22Rv1 (cell line): Measurements from ENCODE around the gene PHRF1.

Experiments used
- ZFX ChIP-seq: fragments of 450-650 bp; IDR thresholded peaks from 2 replicates; pipeline ENCODE4 v1.6.1; 2017; ENCODE audit warnings: antibody characterized with exemption, borderline replicate concordance
- TF ChIP-seq, protein P1 (sequence below): fragments of 450-650 bp; IDR thresholded peaks from 2 replicates; pipeline ENCODE4 v1.5.1; 2017; ENCODE audit warnings: mild to moderate bottlenecking

DNA sequence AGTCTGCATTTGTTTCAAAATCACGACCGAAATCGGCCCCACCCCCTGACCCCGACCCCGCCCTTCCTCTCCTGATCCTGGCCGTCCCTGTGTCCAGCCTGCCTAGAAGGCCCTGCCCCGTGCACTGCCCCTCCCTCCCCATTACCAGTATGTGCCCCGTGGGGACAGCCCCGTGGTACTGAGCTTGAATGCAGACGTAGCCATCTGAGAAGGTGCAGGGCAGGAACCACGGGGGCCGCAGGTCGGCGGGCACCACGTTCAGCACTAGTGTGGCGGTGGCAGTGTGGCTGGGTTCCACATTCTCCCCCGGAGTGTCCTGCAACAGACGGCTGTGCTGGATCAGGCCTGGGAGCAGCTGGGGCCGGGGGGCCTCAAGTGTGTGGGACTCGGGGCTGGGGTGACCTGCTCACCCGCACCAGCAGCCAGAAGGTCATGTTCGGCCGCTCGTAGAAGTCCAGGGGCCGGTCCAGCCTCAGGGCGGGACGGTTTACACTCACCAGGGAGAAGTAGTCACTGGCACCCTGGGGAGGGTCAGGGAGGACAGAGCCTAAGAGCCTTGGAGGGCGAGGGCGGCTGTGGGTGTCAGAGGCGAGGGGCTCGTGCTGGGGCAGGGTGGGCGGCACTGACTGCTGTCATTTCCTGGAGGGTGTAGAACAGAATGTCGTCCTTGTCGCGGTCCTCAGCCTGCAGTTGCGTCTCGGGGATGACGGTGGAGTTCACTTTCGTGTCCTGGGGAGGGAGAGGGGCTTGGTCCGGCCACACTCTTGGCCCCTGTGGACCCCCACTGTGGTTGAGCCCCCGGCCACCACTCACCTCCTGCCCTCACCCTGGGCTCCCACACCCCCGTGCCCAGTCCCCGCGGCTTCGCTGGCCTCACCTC is 44.9 kb downstream of the PHRF1 start:
- TF ChIP-seq, protein P1, sequence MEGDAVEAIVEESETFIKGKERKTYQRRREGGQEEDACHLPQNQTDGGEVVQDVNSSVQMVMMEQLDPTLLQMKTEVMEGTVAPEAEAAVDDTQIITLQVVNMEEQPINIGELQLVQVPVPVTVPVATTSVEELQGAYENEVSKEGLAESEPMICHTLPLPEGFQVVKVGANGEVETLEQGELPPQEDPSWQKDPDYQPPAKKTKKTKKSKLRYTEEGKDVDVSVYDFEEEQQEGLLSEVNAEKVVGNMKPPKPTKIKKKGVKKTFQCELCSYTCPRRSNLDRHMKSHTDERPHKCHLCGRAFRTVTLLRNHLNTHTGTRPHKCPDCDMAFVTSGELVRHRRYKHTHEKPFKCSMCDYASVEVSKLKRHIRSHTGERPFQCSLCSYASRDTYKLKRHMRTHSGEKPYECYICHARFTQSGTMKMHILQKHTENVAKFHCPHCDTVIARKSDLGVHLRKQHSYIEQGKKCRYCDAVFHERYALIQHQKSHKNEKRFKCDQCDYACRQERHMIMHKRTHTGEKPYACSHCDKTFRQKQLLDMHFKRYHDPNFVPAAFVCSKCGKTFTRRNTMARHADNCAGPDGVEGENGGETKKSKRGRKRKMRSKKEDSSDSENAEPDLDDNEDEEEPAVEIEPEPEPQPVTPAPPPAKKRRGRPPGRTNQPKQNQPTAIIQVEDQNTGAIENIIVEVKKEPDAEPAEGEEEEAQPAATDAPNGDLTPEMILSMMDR, result no peak
- TF ChIP-seq ZFX, result no peak
